Naive B cell (primary cell): ENCODE measurements around the gene CTNNA2. TPM values are rescaled to one million over a fixed set of nuclear protein-coding genes. Genes with fewer than 3 reads are reported as not detected.
"Not testable (repeated sequence)": the region's sequence is repeated elsewhere in the genome, so short reads cannot be mapped to it uniquely, and the experiment has no call there.

Experiments
- ATAC-seq, 2 donors: fragments of 150-1000 bp; cut with Tn5 transposase; 2 replicates each; pipeline ENCODE4 v1.10.0; 2021; ENCODE audit warnings: low read depth in 2 of 2, mild to moderate bottlenecking in 2 of 2, moderate library complexity in 2 of 2
- DNase-seq: peaks from one replicate; pipeline ENCODE4 v3.0.0; 2022
- H3K27ac Mint-ChIP-seq, 6 donors: one replicate each; pipeline ENCODE4 v1.8.0; 2020 to 2022; ENCODE audit warnings: mild to moderate bottlenecking in 6 of 6, mixed read lengths in 6 of 6, moderate library complexity in 5 of 6, inconsistent platforms in 2 of 6
- H3K27me3 Mint-ChIP-seq, 3 donors: one replicate each; pipeline ENCODE4 v1.8.0; 2021 to 2022; ENCODE audit warnings: mixed read lengths in 3 of 3, mild to moderate bottlenecking in 1 of 3
- H3K36me3 Mint-ChIP-seq, 2 donors: one replicate each; pipeline ENCODE4 v1.8.0; 2020 to 2022; ENCODE audit warnings: mixed read lengths in 2 of 2, inconsistent platforms in 1 of 2, mild to moderate bottlenecking in 1 of 2
- H3K4me1 Mint-ChIP-seq, 3 donors: one replicate each; pipeline ENCODE4 v1.8.0; 2020 to 2022; ENCODE audit warnings: mixed read lengths in 3 of 3, inconsistent platforms in 1 of 3, mild to moderate bottlenecking in 1 of 3, moderate library complexity in 1 of 3
- H3K4me3 Mint-ChIP-seq, 8 donors: one replicate each; pipeline ENCODE4 v1.8.0; 2020 to 2022; ENCODE audit warnings: mild to moderate bottlenecking in 8 of 8, mixed read lengths in 8 of 8, moderate library complexity in 8 of 8, inconsistent platforms in 2 of 8
- H3K9me3 Mint-ChIP-seq, 7 donors: one replicate each; pipeline ENCODE4 v1.8.0; 2020 to 2022; ENCODE audit warnings: mixed read lengths in 7 of 7, mild to moderate bottlenecking in 5 of 7, inconsistent platforms in 2 of 7, moderate library complexity in 1 of 7
- polyA plus RNA-seq, 6 donors: library from polyadenylated mRNA; unstranded; fragments of 300-500 nt; fragmentation: Illumina TruSeq; gene quantifications; one replicate each; pipeline ENCODE4 v1.2.3, GENCODE V29; 2021; ENCODE audit warnings: low read depth in 6 of 6

Gene CTNNA2
- polyA plus RNA-seq, 6 donors from 2014 or later = not detected

DNA sequence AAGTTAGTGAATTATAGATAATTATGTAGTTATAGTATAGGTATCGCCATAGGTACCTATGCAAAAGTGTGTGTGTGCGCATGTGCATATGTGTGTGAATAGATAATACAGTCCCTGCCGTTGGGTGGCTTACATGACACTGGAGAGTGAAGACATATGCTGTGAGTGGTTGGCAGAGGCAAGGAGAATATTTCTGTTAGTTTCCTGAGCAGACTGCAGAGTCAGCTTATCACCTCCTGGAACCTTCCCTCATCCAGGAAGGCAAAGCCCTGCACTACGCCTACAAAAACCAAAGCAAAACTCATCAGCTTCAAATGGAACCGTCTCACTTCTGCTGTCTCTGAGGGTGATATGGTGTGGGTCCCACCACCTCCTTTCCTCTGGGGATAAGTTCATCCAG, 609.8 kb downstream of the CTNNA2 start:
- Mint-ChIP-seq H3K36me3 (no peaks in the 10 kb centered on the region), H3K27me3 (no peaks in the 10 kb centered on the region), H3K4me3 (no peak overlapping the region), H3K9me3 (peaks cover 0 to 16% (median 2%) of the 10 kb centered on the region in 7 donors), H3K27ac (no peak overlapping the region), H3K4me1 (no peaks in the 10 kb centered on the region)
- DNase-seq = no peak
- ATAC-seq = no peak

- H3K36me3 Mint-ChIP-seq = no peaks in the 10 kb centered on the region
- no peak overlapping the region for H3K4me3 Mint-ChIP-seq
- DNase-seq (no peak), ATAC-seq (no peak)
- no peaks in the 10 kb centered on the region for H3K27me3 Mint-ChIP-seq
- no peak overlapping the region for H3K27ac Mint-ChIP-seq
- H3K9me3 Mint-ChIP-seq = peaks cover 0 to 16% (median 2%) of the 10 kb centered on the region in 7 donors
- no peaks in the 10 kb centered on the region for H3K4me1 Mint-ChIP-seq
Measured at GRCh38 chr2:80126596-80127189, 613.8 kb downstream of the CTNNA2 start.

DNA sequence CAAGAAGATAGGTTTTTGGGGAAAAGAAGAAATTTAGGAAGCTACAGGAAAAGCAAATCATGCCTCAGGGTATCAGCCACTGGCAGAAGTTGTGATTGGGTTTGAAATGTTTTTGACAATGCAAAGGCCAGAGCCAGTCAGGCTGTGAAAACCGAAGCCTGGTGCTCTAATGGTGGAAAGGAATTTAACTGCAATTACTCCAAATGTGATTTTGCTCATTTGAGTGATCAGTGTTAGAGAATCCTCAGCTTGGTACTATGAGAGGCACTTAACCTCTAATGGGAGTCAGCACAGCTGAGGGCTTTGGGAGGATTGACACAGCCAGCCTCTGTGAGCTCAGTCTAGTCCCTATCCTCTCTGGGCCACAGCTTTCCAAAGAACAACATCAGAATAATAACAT, 615.2 kb downstream of the CTNNA2 start:
- Mint-ChIP-seq H3K36me3 (no peaks in the 10 kb centered on the region), H3K27ac (no peak overlapping the region), H3K4me1 (no peaks in the 10 kb centered on the region), H3K9me3 (peaks cover 0 to 10% (median 2%) of the 10 kb centered on the region in 7 donors), H3K4me3 (no peak overlapping the region), H3K27me3 (no peaks in the 10 kb centered on the region)
- DNase-seq = no peak
- no peak for ATAC-seq

DNA sequence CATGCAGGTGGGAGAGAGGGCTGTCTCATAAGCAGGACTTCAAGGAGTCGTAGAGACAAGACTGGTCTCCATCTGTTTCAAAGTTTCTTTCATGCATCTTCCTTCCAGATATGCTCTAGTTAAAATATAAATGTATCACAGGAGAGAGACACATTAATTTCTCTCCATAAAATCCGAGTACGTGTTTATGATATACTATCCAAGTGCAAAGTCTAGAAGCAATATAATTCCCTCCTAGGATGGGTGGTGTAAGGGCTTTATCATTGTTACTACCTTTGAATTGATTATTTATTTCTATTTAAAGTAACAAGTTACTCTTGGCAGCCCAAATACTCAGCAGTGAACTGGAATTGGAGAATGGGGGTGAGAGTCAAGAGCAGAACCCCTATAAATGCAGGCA, 619.4 kb downstream of the CTNNA2 start:
- H3K27ac Mint-ChIP-seq = no peak overlapping the region
- H3K27me3 Mint-ChIP-seq = no peaks in the 10 kb centered on the region
- no peak for DNase-seq
- ATAC-seq = no peak
- H3K4me1 Mint-ChIP-seq = no peaks in the 10 kb centered on the region
- no peaks in the 10 kb centered on the region for H3K36me3 Mint-ChIP-seq
- peaks cover 0 to 14% (median 8%) of the 10 kb centered on the region in 7 donors for H3K9me3 Mint-ChIP-seq
- no peak overlapping the region for H3K4me3 Mint-ChIP-seq

- no peak overlapping the region for H3K4me3 Mint-ChIP-seq
- no peak for ATAC-seq
- no peak for DNase-seq
- peak overlapping the region in 1 of 6 donors; percentile 9 for H3K27ac Mint-ChIP-seq
- no peaks in the 10 kb centered on the region for H3K4me1 Mint-ChIP-seq
- no peaks in the 10 kb centered on the region for H3K27me3 Mint-ChIP-seq
- H3K36me3 Mint-ChIP-seq = no peaks in the 10 kb centered on the region
- H3K9me3 Mint-ChIP-seq = peaks cover 0 to 16% (median 8%) of the 10 kb centered on the region in 7 donors
Measured at GRCh38 chr2:80135001-80135400, 622.1 kb downstream of the CTNNA2 start.

DNA sequence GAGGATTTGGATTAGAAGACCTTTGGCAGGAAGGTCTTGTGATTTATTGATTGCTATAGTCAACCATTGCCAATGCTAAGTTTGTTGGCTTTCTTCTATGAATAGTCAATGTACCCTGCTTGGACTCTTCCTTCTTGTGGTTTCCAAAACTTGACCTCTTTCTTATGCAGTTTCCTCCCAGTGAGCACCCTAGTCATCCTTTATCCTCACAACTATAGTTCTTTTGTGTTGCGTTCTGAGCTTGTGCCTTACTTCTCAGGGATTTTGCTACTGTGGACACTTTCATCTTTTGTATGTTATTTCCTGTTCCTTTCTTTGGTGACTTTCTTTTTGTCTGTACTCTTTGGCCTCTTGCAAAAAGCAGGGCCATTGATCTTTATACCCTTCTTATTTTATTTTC, 623.5 kb downstream of the CTNNA2 start:
- ATAC-seq = no peak
- H3K27ac Mint-ChIP-seq = peak overlapping the region in 1 of 6 donors; percentile 19
- DNase-seq = no peak
- no peaks in the 10 kb centered on the region for H3K4me1 Mint-ChIP-seq
- no peaks in the 10 kb centered on the region for H3K36me3 Mint-ChIP-seq
- no peaks in the 10 kb centered on the region for H3K27me3 Mint-ChIP-seq
- peaks cover 0 to 16% (median 10%) of the 10 kb centered on the region in 7 donors for H3K9me3 Mint-ChIP-seq
- no peak overlapping the region for H3K4me3 Mint-ChIP-seq

- no peak for ATAC-seq
- H3K27me3 Mint-ChIP-seq = no peaks in the 10 kb centered on the region
- no peak overlapping the region for H3K4me3 Mint-ChIP-seq
- no peaks in the 10 kb centered on the region for H3K4me1 Mint-ChIP-seq
- DNase-seq = no peak
- H3K27ac Mint-ChIP-seq = no peak overlapping the region
- no peaks in the 10 kb centered on the region for H3K36me3 Mint-ChIP-seq
- peaks cover 0 to 19% (median 9%) of the 10 kb centered on the region in 7 donors for H3K9me3 Mint-ChIP-seq
Measured at GRCh38 chr2:80139001-80139400, 626.1 kb downstream of the CTNNA2 start.

DNA sequence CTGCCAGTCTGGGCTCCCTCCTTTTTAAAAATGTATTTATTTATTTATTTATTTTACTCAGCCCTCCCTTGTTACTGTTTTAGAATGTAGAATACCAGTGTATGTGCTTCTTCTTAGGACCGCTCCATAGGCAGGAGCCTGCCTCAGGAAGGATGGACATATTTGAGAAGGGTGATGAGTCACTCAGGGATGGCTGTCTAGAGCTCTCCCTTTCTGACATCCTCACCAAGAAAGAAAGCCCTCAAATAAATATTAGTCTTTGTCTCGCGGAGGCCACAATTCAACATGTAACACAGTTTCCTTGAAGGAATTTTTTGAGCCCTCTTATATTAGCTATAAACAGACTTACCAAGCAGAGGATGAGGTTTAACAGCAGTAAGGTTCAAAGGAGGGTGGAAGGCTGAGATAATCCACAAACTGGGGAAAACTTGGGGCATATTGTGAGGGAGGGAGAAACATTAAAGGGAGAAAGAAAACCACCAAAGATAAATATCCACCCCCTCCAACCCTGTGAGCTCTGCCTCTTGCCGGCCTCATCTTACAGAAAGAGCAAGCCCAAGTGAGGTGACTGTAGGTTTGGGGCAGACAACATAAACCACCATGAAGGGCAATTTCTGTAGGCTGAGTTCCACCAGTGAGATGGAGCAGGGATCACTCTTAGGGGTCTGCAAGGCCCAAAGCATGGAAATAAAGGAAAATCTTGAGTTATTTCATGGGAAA, 628.3 kb downstream of the CTNNA2 start:
- Mint-ChIP-seq H3K27ac (no peak overlapping the region), H3K27me3 (no peaks in the 10 kb centered on the region), H3K9me3 (peaks cover 0 to 21% (median 5%) of the 10 kb centered on the region in 7 donors), H3K4me3 (no peak overlapping the region), H3K36me3 (no peaks in the 10 kb centered on the region), H3K4me1 (no peaks in the 10 kb centered on the region)
- ATAC-seq (no peak), DNase-seq (no peak)

DNA sequence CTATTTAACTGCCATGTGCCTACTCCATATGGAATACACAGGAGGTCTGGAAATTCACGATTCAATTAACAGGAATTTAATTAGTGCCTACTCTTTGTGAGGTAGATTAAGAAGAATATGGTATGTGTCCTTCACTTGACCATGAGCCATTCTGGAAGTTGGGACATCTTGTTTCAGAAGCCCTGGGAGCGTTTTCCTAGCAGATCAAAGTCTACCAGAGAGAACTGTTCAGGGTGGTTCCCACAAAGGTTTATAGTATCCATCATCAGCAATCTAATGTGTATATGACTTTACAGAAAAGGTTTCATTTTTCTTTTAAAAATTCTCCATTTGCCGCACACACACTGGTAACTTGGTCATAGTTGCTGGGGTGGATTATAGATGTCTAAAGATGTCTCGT, 632.6 kb downstream of the CTNNA2 start:
- ATAC-seq (no peak), DNase-seq (no peak)
- H3K9me3 Mint-ChIP-seq = peaks cover 0 to 12% (median 4%) of the 10 kb centered on the region in 7 donors
- H3K27ac Mint-ChIP-seq = no peak overlapping the region
- H3K27me3 Mint-ChIP-seq = no peaks in the 10 kb centered on the region
- no peaks in the 10 kb centered on the region for H3K36me3 Mint-ChIP-seq
- no peaks in the 10 kb centered on the region for H3K4me1 Mint-ChIP-seq
- no peak overlapping the region for H3K4me3 Mint-ChIP-seq

DNA sequence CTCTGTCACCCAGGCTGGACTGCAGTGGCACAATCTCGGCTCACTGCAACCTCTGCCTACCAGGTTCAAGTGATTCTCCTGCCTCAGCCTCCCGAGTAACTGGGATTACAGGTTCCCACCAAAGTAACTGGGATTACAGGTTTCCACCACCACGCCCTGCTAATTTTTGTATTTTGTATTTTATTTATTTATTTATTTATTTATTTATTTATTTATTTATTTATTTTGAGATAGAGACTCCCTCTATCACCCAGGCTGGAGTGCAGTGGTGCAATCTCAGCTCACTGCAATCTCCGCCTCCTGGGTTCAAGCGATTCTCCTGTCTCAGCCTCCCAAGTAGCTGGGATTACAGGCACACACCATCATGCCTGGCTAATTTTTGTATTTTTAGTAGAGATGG, 633.9 kb downstream of the CTNNA2 start:
- ATAC-seq, DNase-seq, H3K4me3 Mint-ChIP-seq, H3K4me1 Mint-ChIP-seq, H3K27me3 Mint-ChIP-seq, H3K36me3 Mint-ChIP-seq, H3K27ac Mint-ChIP-seq: not testable (repeated sequence)
- peaks cover 0 to 12% (median 4%) of the 10 kb centered on the region in 7 donors for H3K9me3 Mint-ChIP-seq

- no peaks in the 10 kb centered on the region for H3K27me3 Mint-ChIP-seq
- no peaks in the 10 kb centered on the region for H3K4me1 Mint-ChIP-seq
- peaks cover 0 to 12% (median 3%) of the 10 kb centered on the region in 7 donors for H3K9me3 Mint-ChIP-seq
- no peak overlapping the region for H3K4me3 Mint-ChIP-seq
- DNase-seq (no peak), ATAC-seq (no peak)
- no peak overlapping the region for H3K27ac Mint-ChIP-seq
- H3K36me3 Mint-ChIP-seq = no peaks in the 10 kb centered on the region
Measured at GRCh38 chr2:80147690-80148089, 634.8 kb downstream of the CTNNA2 start.

- H3K27me3 Mint-ChIP-seq = no peaks in the 10 kb centered on the region
- no peaks in the 10 kb centered on the region for H3K4me1 Mint-ChIP-seq
- peaks cover 0 to 13% (median 3%) of the 10 kb centered on the region in 7 donors for H3K9me3 Mint-ChIP-seq
- no peak overlapping the region for H3K4me3 Mint-ChIP-seq
- DNase-seq (no peak), ATAC-seq (no peak)
- no peak overlapping the region for H3K27ac Mint-ChIP-seq
- H3K36me3 Mint-ChIP-seq = no peaks in the 10 kb centered on the region
Measured at GRCh38 chr2:80148906-80149305, 636.1 kb downstream of the CTNNA2 start.

GRCh38 chr2:80149991-80150390, 637.1 kb downstream of the CTNNA2 start:
- no peak for DNase-seq
- peaks cover 0 to 13% (median 3%) of the 10 kb centered on the region in 7 donors for H3K9me3 Mint-ChIP-seq
- H3K27me3 Mint-ChIP-seq = no peaks in the 10 kb centered on the region
- H3K27ac Mint-ChIP-seq = no peak overlapping the region
- peak overlapping the region in 1 of 8 donors; percentile 2 for H3K4me3 Mint-ChIP-seq
- ATAC-seq = no peak
- H3K36me3 Mint-ChIP-seq = no peaks in the 10 kb centered on the region
- no peaks in the 10 kb centered on the region for H3K4me1 Mint-ChIP-seq

- DNase-seq (no peak), ATAC-seq (no peak)
- Mint-ChIP-seq H3K9me3 (peaks cover 0 to 13% (median 2%) of the 10 kb centered on the region in 7 donors), H3K4me1 (no peaks in the 10 kb centered on the region), H3K27ac (no peak overlapping the region), H3K27me3 (no peaks in the 10 kb centered on the region), H3K36me3 (no peaks in the 10 kb centered on the region), H3K4me3 (no peak overlapping the region)
Measured at GRCh38 chr2:80151248-80151647, 638.4 kb downstream of the CTNNA2 start.
